Heart left ventricle (tissue), 13 donors: ENCODE data around the gene RCE1.

ENCODE experiments used
- CTCF ChIP-seq, 12 donors: fragments of 200-600 bp; sonication (generic) in 4 of 12; IDR thresholded peaks; one replicate each; pipeline versions ENCODE4 v1.5.0 to v1.8.0; 2018 to 2022; ENCODE audit warnings: antibody characterized with exemption in 12 of 12, mild to moderate bottlenecking in 5 of 12
- POLR2A ChIP-seq, 2 donors: fragments of 450-650 bp; IDR thresholded peaks; one replicate each; pipeline ENCODE4 v1.6.1; 2017; ENCODE audit warnings: antibody characterized with exemption in 2 of 2, mild to moderate bottlenecking in 2 of 2, moderate library complexity in 2 of 2
- donor health status: ischemic (EF 13 %, LVEDD 7.1; RV severe dilation, severe dysfunction).
- donor health status: DM: no; HTN: yes; CAD: no.
- donor health status: DM: no; HTN: no; CAD: no.
- donor health status: ischemic (EF 25% LVEDD 6.9; RV normal size, moderate dysfunction).
- donor health status: ischemic (EF 25% LVEDD 5.7; RV mildly dilated, moderate dysfunction).
- donor health status: ischemic (EF 35%, LVEDD 5.7; RV mildly dilated, moderate dysfunction).
- donor health status: nonischemic (EF 11% LVEDD 7.7; RV severe dilation, severe dysfunction).
- donor health status: DM: yes; HTN: yes; CAD: no.
- donor health status: PGD.
- donor health status: ischemic (EF 29% LVEDD 5.4; RV normal size, mild dysfunction).
- donor health status: nonischemic (EF 23%, LVEDD 6.1; RV moderate dilation, normal function).

GRCh38 chr11:66871521-66871901 is 28.3 kb downstream of the RCE1 start:
- TF ChIP-seq POLR2A (IDR thresholded peaks at IDR 0.05) (no peak), CTCF (IDR thresholded peaks at IDR 0.05) (no peak)
